GM18873 (cell line): Measurements from ENCODE around the gene RAD17.
"Not testable (repeated sequence)": the region's sequence is repeated elsewhere in the genome, so short reads cannot be mapped to it uniquely, and the experiment has no call there.

ENCODE experiments used
- ATAC-seq: cut with Tn5 transposase; IDR thresholded peaks from one replicate; pipeline ENCODE4 v1.9.1; 2021; ENCODE audit warnings: mild to moderate bottlenecking, moderate library complexity, moderate number of reproducible peaks; ENCODE audit not compliant: unreplicated experiment, low FRiP score

RAD17 gene, protein sequence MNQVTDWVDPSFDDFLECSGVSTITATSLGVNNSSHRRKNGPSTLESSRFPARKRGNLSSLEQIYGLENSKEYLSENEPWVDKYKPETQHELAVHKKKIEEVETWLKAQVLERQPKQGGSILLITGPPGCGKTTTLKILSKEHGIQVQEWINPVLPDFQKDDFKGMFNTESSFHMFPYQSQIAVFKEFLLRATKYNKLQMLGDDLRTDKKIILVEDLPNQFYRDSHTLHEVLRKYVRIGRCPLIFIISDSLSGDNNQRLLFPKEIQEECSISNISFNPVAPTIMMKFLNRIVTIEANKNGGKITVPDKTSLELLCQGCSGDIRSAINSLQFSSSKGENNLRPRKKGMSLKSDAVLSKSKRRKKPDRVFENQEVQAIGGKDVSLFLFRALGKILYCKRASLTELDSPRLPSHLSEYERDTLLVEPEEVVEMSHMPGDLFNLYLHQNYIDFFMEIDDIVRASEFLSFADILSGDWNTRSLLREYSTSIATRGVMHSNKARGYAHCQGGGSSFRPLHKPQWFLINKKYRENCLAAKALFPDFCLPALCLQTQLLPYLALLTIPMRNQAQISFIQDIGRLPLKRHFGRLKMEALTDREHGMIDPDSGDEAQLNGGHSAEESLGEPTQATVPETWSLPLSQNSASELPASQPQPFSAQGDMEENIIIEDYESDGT

DNA sequence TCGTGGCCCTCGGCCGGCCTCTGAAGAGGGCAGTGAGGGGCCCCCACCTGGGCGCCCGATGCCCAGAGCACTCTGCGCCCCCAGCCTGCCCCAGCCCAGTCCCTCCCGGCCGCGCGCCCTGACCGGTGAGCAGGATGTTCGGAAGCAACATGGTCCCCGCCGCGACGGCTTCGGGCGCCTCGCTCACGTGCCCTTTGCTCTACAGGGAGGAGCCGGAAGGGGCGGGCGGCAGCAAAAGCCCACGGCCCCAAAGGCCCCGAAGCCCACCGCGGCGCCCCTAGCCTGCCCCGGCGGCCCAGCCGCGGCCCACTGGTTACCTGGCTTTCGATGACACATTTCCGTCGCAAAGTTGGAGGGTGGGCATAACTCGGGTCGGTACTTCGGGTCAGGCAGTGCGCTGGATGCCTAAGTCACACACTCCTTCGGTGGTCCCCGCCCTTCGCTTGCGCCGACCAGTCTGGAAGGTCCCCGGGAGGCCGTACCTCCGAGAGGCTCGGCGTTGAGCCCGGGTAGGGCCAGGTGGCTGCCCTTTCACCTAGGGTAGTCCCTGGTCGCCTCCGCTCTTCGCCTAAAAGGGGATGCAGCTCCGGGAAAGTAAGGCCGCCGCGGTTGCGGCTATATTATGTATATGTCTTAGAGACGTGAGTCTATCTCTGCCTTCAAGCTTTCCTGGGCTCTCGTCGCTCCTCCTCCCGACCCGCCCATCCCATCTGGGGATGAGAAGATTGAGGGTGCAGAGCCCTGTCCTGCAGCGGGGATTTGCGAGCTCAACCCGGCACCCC is at the start of gene RAD17, which contains the start of the genes AK6 and TAF9:
RAD17 (plus strand) TSS at position 479 of the 782 bp plus-strand sequence. CDS start 2,391 bp downstream, outside the sequence.
AK6 (minus strand) TSS at position 181 of the 782 bp plus-strand sequence; CDS start at position 151, 30 bp downstream.
TAF9 (minus strand) TSS at position 181 of the 782 bp plus-strand sequence. CDS start 3,783 bp downstream, outside the sequence.
- ATAC-seq: peak; percentile 86

DNA sequence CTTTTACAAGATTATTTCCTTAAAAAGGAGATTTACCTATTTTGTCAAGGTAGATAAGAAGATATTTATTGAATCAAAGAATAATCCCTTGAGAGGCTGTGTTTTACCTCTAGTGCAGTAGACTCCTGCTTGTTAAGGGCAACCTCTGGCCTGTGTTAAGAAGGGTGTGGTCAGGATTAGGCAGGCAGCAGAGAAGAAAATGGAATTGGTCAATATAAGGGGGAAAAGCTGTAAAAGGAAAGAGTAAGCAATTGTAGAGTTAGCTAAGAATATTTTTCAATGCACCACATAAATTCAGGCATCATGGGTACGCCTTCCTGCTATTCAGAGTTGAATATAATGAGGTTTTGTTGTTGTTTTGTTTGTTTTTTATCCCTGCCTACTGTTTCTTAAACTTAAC is 43.3 kb upstream of the RAD17 start:
- ATAC-seq: no peak

DNA sequence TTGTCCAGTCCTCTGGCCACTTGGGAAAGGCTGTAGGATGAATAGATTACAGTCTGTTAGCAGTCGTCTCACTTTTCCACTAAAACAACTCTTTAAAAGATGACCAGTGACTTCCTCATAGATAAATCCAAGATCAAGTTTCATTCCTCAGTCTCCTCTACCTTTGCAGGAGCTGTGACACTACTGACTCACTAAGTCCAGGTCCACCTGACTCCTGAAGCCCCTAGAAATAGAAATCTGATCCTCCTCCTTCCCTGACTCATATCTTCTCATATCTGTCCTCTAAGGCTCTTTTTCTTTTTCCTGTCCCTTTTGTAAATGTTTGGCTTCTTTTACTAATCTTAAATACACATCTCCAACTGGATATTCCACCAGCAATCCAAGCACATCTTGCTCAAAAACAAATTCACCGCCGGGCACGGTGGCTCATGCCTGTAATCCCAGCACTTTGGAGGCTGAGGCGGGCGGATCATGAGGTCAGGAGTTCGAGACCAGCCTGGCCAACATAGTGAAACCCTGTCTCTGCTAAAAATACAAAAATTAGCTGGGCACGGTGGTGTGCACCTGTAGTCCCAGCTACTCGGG is 39.6 kb upstream of the RAD17 start:
- no peak for ATAC-seq

DNA sequence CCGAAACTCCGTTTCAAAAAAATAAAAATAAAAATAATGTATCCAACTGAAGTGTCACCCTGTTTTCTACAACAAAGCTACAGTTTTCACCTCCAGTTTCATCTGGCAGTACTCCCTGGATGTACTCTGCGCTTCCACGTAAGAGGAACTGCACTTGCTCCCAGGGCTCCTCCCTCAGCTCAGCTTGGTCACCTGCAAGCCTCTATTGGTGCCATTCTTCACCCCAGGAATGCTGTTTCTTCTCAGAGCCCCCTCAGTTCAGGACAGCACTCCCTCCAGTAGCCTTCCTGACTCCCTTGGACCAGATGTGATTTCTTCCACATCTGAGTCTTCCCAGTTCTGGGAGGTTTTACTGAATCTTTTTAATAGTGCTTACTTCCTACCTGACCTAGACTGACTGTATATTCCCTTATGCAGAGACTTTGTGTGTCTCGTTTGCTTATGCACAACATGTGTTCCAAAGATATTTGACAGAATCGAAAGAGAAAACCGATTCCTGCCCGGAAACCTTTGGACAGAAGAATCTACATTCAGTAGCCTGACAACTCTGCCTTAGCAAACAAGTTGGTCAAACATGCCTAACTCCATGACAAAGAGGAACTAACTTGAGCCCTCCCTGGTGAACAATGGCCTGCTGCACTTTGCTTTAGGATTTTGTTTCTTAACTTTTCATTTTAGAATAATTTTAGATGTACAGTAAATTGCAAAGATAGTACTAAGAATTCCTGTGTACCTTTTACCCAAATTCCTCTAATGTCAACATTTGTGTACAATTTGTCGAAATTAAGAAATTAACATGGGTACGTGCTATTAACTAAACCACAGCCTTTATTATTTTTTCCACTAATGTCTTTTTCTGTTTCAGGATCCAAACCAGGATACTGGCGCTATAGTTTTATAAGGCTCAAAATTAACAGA is 37.8 kb upstream of the RAD17 start:
- ATAC-seq: no peak

DNA sequence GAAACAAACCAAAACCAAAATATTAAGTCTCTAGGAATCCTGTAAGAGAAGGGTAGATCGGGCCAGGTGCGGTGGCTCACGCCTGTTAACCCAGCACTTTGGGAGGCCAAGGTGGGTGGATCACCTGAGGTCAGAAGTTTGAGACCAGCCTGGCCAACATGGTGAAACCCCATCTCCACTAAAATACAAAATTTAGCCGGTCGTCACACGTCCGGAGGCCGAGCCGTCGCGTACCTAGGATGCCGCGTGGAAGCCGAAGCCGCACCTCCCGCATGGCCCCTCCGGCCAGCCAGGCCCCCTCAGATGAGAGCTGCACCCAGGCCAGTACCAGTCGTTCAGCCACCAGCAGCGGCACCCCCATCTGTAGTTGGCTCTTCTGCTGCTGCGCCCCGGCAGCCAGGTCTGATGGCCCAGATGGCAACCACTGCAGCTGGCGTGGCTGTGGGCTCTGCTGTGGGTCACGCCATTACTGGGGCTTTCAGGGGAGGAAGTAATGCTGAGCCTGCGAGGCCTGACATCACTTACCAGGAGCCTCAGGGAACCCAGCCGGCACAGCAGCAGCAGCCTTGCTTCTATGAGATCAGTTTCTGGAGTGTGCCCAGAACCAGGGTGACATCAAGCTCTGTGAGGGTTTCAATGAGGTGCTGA is 35.8 kb upstream of the RAD17 start:
- ATAC-seq: not testable (repeated sequence)

DNA sequence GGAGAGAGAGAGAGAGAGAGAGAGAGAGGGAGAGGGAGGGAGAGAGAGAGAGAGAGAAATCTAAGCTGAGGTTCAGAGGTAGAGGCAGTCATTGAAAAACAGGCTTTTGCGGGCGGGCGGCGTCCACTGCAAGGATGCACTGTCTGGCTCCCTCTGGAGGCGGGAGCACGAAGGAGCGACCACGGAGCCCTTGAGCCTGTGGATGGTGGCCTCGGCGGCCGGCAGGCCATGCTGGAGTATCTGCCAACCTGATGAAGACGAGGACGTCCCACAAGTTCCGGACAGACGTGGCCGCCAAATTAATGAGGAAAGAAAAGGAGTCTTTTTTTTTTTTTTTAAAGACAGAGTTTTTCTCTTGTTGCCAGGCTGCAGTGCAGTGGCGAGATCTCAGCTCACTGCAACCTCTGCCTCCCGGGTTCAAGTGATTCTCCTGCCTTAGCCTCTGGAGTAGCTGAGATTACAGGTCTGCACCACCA is 34.8 kb upstream of the RAD17 start:
- ATAC-seq: peak; percentile 46

DNA sequence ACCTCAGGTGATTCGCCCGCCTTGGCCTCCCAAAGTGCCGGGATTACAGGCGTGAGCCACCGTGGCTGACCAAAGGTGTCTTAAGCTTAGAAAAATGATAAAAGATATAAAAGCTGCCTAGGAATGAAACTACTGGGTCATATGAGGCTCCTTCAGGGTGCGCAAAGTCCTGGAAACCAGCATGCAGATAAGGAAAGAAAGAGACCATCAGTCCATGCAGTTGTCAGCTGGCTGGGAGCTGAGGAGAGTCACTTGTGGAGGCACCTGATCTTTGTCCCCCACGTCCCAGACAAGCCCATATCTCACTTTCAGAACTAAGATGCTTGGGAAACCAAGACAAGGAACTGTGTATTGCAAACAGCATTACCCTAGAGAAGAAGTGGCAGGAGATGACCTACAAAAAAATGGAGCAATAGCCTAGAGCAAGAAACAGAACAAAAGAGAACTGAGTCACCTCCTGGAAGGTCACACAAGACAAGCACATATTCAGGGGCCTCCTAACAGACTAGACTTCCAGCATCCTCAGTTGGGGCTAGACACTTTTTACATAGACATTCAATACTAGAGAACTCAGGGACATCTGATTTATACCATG is 34.2 kb upstream of the RAD17 start:
- no peak for ATAC-seq

DNA sequence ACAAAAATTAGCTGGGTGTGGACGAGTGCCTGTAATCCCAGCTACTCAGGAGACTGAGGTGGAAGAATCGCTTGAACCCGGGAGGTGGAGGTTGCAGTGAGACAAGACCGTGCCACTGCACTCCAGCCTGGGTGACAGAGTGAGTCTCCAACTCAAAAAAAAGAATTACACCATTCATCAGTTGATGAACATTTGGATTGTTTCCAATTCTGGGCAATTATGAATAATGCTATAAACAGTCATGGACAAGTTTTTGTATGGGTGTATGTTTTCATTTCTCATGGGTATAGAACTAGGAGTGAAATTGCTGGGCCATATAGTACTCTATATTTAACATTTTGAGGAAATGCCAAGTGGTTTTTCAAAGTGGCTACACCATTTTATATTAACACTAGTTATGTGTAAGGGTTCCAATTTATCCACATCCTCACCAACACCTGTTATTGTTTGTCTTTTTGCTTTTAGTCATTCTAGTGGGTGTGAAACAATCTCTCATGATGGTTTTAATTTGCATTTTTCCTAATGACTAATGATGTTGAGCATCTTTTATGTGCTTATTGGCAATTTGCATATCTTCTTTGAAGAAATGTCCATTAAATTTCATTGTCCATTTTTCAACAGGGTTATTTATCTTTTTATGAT is 28.0 kb upstream of the RAD17 start:
- ATAC-seq: no peak

DNA sequence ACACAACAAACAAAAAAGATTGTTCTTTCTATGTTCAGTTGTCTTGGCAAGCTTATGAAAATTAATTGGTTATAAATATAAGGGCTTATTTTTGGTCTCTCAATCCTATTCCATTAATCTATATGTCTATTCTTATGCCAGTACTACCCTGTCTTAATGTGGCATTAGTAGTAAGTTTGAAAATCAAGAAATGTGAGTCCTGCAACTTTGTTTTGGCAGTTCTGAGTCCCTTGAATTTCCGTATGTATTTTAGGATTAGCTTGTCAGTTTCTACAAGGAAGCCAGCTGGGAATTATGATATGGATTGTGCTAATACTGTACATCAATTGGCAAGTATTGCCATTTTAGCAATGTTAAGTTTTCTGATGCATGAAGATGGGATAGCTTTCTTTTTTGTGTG is 26.5 kb upstream of the RAD17 start:
- no peak for ATAC-seq

DNA sequence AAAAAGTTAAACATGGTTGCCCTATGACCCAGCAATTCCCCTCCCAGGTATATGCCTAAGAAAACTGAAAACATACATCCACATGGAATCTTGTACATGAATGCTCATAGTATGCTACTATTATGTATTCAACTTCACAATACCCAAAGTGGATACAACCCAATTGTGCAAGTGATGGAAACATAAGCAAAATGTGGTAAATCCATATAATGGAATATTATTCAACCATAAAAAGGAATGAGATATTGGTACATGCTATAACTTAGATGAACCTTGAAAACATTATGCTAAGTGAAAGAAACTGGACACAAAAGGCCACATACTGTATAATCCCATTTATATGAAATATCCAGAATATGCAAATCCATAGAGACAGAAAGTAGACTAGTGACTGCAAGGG is 19.0 kb upstream of the RAD17 start:
- no peak for ATAC-seq

DNA sequence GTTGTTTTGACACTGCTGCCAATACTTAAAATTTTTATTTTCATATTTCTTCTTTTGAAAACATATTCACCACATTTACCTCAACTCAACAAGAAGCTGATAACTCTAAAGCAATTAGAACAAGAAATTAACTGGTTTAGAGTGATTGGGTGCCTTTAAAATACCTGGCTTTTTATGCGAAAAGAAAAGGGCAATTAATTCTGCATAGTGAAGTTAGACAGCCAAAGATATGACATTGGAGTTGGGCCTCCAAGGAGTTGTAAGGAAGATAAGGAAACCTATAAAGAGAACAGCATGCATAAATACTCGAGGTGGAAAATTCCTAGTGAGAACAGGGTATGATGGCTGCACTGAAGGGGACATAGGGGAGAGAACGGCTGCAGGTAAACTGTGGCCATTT is 9.9 kb upstream of the RAD17 start:
- ATAC-seq: no peak

DNA sequence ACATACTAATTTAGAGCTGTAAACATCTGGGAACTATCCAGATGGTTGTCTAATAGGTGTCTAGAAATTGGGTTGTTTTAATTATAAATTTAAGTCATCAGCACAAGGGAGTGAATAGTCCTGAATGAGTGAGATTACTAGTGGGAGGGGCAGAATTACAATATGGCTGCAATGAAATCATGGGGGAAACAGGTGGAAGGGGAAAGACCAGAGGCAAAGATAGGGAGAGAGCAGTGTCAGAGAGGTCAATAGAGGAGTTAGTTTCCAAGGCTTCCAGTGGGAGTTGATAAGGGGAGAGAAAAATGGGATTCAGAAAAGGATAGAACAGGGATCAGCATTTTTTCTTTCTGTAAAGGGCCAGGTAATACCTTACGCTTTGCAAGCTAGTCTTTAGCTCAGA is 9.2 kb upstream of the RAD17 start:
- ATAC-seq: no peak

DNA sequence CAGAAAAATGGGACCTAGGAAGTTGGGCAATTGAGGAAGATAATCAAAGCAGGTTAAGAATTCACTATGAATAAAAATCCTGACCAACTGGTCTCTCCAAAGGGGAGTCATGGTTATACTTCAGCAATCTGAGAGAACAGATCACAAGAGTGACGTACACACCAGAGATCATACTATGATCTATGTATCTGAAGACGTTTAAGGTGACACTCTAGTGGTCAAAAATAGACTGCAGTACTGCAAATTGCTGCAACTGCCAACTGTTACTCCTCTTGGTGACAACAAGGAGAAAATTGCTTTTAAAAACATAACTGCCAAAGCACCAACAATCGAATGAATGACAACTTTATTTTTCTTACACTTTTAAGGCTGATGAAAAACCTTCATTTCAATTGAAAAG is 5.2 kb upstream of the RAD17 start:
- no peak for ATAC-seq

DNA sequence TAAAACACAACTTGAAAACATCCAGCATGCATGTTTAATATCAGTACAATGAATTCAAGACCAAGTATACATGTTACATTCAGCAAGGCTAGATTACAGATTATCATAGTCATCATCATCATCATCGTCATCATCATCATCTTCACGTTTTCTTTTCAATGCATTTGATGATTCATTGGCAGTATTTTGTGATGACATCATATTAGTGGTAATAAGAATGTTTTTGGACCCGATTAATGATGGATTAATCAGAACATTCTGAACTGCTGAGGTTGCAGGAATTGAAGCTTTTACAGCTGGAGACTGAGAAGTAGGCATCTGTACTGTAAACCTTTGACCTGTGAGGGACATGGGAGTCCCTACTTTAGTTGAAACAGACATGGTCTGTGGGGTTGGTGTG is 4.8 kb upstream of the RAD17 start:
- no peak for ATAC-seq

DNA sequence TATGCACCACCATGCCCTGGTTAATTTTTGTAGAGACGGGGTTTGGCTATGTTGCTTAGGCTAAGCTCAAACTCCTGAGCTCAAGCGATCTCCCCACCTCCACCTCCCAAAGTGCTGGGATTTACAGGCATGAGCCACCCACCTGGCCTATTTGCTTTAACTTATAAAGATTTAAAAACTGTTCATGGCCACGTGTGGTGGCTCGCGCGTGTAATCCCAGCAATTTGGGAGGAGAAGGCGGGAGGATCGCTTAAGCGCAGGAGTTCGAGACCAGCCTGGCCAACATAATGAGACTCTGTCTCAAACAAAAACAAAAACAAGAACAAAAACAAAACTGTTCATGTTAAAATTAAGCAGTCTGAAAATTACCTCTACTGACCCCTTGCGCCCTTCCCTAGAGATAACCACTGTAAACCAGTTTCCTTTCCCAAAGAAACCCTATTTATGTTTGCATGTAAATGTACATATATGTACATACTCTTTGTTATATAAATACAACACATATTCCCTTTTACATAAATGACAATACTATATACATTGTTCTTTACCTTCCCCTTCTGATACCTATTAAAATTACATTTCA is 1.8 kb upstream of the RAD17 start:
- no peak for ATAC-seq

DNA sequence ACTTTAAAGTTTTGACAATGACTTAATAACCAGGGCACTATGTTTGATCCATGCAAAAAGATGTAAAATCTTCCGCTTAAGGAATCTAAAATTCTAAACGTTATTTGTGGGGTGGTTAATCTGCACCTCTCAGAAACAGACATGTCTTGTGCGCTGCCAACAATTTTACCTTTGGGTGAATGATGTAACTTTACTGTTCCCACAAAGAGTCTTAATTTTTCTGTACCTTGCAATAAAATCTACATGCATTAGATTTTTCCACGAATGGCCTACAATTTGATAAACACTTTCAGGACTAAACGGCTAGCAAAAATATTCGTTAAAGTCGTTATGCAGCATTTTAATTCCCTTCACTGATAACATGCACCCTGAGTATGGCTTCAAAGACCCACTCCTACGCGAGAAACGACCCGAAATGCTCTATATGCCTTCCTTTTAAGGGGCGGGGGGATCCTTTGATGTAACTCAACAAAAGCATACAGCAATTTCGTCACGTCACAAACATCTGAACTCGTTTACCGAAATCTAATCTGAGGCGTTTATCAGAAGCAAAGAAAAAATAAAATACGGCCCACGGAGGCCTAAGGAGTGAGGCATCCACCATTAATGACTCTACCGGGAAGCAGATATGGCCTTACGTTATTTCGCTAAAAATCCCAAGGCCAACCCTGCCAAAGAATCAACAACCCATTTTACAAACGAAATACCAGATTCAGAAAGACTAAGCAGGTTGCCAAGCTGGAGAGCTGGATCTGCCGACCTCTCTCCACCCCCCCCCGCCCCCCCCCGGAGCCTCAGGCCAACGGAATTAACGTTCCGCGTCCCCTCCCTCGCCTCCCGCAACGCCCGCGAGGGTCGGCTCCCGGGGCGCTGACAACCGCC is 919 bp upstream of the RAD17 start:
- no peak for ATAC-seq

DNA sequence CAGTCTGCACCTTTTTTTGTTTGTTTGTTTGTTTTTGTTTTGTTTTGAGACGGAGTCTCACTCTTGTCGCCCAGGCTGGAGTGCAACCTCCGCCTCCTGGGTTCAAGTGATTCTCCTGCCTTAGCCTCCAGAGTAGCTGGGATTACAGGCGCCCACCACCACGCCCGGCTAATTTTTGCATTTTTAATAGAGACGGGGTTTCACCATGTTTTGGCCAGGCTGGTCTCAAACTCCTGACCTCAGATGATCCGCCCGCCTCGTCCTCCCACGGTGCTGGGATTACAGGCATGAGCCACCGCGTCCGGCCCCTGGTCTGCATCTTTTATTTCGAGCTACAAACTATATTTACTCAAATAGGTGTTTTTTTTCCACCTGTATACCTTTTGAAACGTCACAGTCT is 717 bp downstream of the RAD17 start:
- ATAC-seq: not testable (repeated sequence)
